GM23248 (cell line): ENCODE results near the gene PELI2. TPM values are rescaled to one million over a fixed set of nuclear protein-coding genes. Genes with fewer than 3 reads are reported as not detected.

Source experiments
- DNase-seq: peaks from one replicate; pipeline ENCODE4 v3.0.0-alpha.2; 2015
- H2AFZ ChIP-seq: fragments of 200-600 bp; sonication (generic); 2 replicates; pipeline ENCODE4 v1.6.1; 2016; ENCODE audit warnings: antibody characterized with exemption
- H3F3A ChIP-seq: fragments of 200-600 bp; sonication (generic); 2 replicates; pipeline ENCODE4 v1.6.1; 2016; ENCODE audit warnings: mild to moderate bottlenecking, antibody characterized with exemption, mixed run types; ENCODE audit not compliant: insufficient read depth
- H3K27ac ChIP-seq: fragments of 200-600 bp; sonication (generic); 2 replicates; pipeline ENCODE4 v1.5.1; 2016; ENCODE audit warnings: mild to moderate bottlenecking
- H3K27me3 ChIP-seq: fragments of 200-600 bp; sonication (generic); replicated peaks from 2 replicates; pipeline ENCODE4 v1.6.1; 2016; ENCODE audit warnings: mild to moderate bottlenecking; ENCODE audit not compliant: insufficient read depth
- H3K36me3 ChIP-seq: fragments of 200-600 bp; sonication (generic); 2 replicates; pipeline ENCODE4 v1.6.1; 2016; ENCODE audit warnings: low read depth, mild to moderate bottlenecking
- H3K4me1 ChIP-seq: fragments of 200-600 bp; sonication (generic); 2 replicates; pipeline ENCODE4 v1.6.1; 2016; ENCODE audit warnings: mild to moderate bottlenecking; ENCODE audit not compliant: insufficient read depth
- H3K4me2 ChIP-seq: fragments of 200-600 bp; sonication (generic); one replicate; pipeline ENCODE4 v1.6.1; 2016; ENCODE audit warnings: mild to moderate bottlenecking; ENCODE audit not compliant: unreplicated experiment
- H3K4me3 ChIP-seq: fragments of 200-600 bp; sonication (generic); 2 replicates; pipeline ENCODE4 v1.5.1; 2016; ENCODE audit warnings: mild to moderate bottlenecking
- H3K79me2 ChIP-seq: fragments of 200-600 bp; sonication (generic); 2 replicates; pipeline ENCODE4 v1.6.1; 2016; ENCODE audit warnings: mild to moderate bottlenecking; ENCODE audit not compliant: insufficient read depth
- H3K9ac ChIP-seq: fragments of 200-600 bp; sonication (generic); 2 replicates; pipeline ENCODE4 v1.6.1; 2016; ENCODE audit warnings: mild to moderate bottlenecking
- H3K9me2 ChIP-seq: fragments of 200-600 bp; sonication (generic); 2 replicates; pipeline ENCODE4 v1.6.1; 2016; ENCODE audit warnings: mixed run types, mild to moderate bottlenecking, moderate library complexity; ENCODE audit not compliant: insufficient read depth
- H3K9me3 ChIP-seq: fragments of 200-600 bp; sonication (generic); one replicate; pipeline ENCODE4 v1.6.1; 2017; ENCODE audit warnings: low read depth
- H4K20me1 ChIP-seq: fragments of 200-600 bp; sonication (generic); 2 replicates; pipeline ENCODE4 v1.6.0; 2016; ENCODE audit not compliant: insufficient read depth
- EZH2 ChIP-seq: fragments of 200-600 bp; sonication (generic); IDR thresholded peaks from 2 replicates; pipeline ENCODE4 v1.6.1; 2018; ENCODE audit warnings: antibody characterized with exemption, mild to moderate bottlenecking; ENCODE audit not compliant: insufficient read depth, poor library complexity, severe bottlenecking
- EZH2phosphoT487 ChIP-seq: fragments of 200-600 bp; sonication (generic); IDR thresholded peaks from 2 replicates; pipeline ENCODE4 v1.6.1; 2018; ENCODE audit warnings: antibody characterized with exemption, moderate library complexity, mild to moderate bottlenecking, low read depth; ENCODE audit not compliant: insufficient read depth
- WGBS, 2 experiments: methylation state at CpG; one replicate each; pipeline ENCODE4 v1.1.6; 2015 to 2017; ENCODE audit warnings: low lambda C conversion rate in 2 of 2, low coverage in 1 of 2; ENCODE audit errors: missing lambda C conversion rate in 2 of 2; 5-methylcytosine and 5-hydroxymethylcytosine counted together
- in situ Hi-C: fragments of 300-500 bp; cut with MboI; formaldehyde crosslinking; loops from 2 replicates; pipeline ENCODE4 v1.15.0; 2020
- polyA plus RNA-seq: library from polyadenylated mRNA; unstranded; fragments of >200 nt; fragmentation: Nextera tagmentation; extraction: Ambion mirVana; gene quantifications from 2 replicates; pipeline ENCODE4 v1.2.1, GENCODE V29; 2016
- total RNA-seq: library from RNA; depleted of rRNA; stranded (reverse); fragments of >200 nt; shearing (Covaris generic); gene quantifications from 2 replicates; pipeline ENCODE4 v1.2.3, GENCODE V29; 2014

PELI2 gene
- total and polyA plus RNA-seq, 2 experiments from 2014 or later = 1.2 to 1.3 TPM

DNA sequence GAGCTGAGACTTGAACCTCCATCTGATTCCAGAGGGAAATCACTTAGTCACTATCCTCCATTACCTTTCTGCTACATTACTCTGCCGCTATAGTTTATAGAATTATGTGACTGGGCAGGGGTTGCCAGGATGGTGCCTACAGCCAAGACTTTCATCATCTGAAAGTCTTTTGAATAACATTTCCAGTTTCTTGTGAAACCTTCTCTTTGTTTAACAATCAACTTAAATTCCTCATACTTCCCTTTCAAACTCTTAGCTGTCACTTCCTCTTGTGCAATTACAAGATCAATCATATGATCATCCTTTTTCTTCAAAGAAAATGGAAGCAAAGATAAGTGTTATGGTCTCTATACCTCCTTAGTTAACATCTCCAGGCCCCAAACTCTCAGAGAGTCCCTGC, 25.4 kb upstream of the PELI2 start:
- no peak overlapping the region for H3K4me3 ChIP-seq
- no peaks in the 10 kb centered on the region for H3K79me2 ChIP-seq
- H3K4me2 ChIP-seq = no peak overlapping the region
- in situ Hi-C loops = no loop called here
- H3K9ac ChIP-seq = no peak overlapping the region
- H3K9me2 ChIP-seq = no peaks in the 10 kb centered on the region
- no peaks in the 10 kb centered on the region for H3K9me3 ChIP-seq
- 54 to 57% methylated on average over 1 of the region's 1 CpG for WGBS, 2 experiments
- H3F3A ChIP-seq = no peaks in the 10 kb centered on the region
- TF ChIP-seq EZH2phosphoT487 = no peak
- no peak for DNase-seq
- no peak overlapping the region for H2AFZ ChIP-seq
- peaks cover 10% of the 10 kb centered on the region; the same call in 1 of the 2 replicates for H3K27me3 ChIP-seq
- H3K36me3 ChIP-seq = no peaks in the 10 kb centered on the region
- H3K27ac ChIP-seq = no peak overlapping the region
- no peaks in the 10 kb centered on the region for H3K4me1 ChIP-seq
- no peaks in the 10 kb centered on the region for H4K20me1 ChIP-seq

DNA sequence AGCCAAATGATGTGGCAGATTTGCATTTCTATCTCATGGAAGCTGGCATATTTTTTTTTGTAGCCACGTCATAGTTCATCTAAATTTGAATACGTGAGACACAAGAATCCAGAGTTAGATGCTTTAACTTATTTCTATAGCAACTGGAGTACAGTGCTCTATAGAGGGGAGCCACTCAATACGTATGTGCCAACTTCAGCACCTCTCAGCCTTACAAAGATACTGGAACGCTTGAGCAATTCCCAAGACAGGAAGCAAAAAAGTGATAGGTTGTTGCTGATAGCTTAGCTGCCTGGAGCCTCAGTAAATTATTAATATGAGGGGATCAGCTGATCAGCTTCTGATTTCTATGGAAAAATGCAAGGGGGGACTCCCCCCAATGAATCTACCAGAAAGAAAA, 24.1 kb upstream of the PELI2 start:
- no peaks in the 10 kb centered on the region for H3K79me2 ChIP-seq
- H2AFZ ChIP-seq = no peak overlapping the region
- TF ChIP-seq EZH2 (no peak), EZH2phosphoT487 (no peak)
- no peaks in the 10 kb centered on the region for H3K36me3 ChIP-seq
- H3K9ac ChIP-seq = no peak overlapping the region
- no peaks in the 10 kb centered on the region for H3F3A ChIP-seq
- H3K4me2 ChIP-seq = no peak overlapping the region
- no peaks in the 10 kb centered on the region for H4K20me1 ChIP-seq
- in situ Hi-C loops = no loop called here
- no peaks in the 10 kb centered on the region for H3K9me3 ChIP-seq
- no peak overlapping the region for H3K27ac ChIP-seq
- H3K4me3 ChIP-seq = no peak overlapping the region
- WGBS, 2 experiments = 69 to 70% methylated on average over 4 of the region's 4 CpGs
- H3K27me3 ChIP-seq = peaks cover 3% of the 10 kb centered on the region; the same call in 1 of the 2 replicates
- H3K4me1 ChIP-seq = no peaks in the 10 kb centered on the region
- H3K9me2 ChIP-seq = no peaks in the 10 kb centered on the region
- DNase-seq = no peak

DNA sequence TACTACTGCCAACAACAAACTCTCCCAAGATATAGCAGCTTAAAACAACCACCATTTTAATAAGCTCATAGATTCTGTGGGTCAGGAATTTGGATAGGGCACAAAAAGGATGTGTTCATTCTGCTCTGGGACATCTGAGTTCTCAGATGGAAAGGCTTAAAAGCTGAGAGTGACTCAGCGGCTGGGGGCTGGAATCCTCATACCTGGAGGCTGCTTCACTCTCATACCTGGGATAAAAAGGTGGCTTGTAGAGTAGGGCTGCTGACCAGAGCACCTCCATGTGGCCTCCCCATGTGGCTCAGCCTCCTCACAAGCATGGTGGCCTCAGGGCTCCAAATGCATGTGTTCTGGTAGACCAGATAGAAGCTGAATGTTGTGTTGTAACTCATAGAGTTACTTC, 20.2 kb upstream of the PELI2 start:
- Histone ChIP-seq H3K27me3 (peaks cover 3% of the 10 kb centered on the region; the same call in 1 of the 2 replicates), H3K9me2 (no peaks in the 10 kb centered on the region), H3K27ac (no peak overlapping the region), H3K4me2 (no peak overlapping the region), H3K36me3 (no peaks in the 10 kb centered on the region), H4K20me1 (no peaks in the 10 kb centered on the region), H3K4me3 (no peak overlapping the region), H2AFZ (no peak overlapping the region), H3F3A (peaks cover 16% of the 10 kb centered on the region; the same call in 1 of the 2 replicates), H3K9ac (no peak overlapping the region), H3K79me2 (no peaks in the 10 kb centered on the region), H3K4me1 (peaks cover 14% of the 10 kb centered on the region), H3K9me3 (no peaks in the 10 kb centered on the region)
- WGBS, 2 experiments = 40 to 88% methylated on average over 1 of the region's 1 CpG
- no peak for TF ChIP-seq EZH2
- TF ChIP-seq EZH2phosphoT487 = no peak
- in situ Hi-C loops = no loop called here
- no peak for DNase-seq

DNA sequence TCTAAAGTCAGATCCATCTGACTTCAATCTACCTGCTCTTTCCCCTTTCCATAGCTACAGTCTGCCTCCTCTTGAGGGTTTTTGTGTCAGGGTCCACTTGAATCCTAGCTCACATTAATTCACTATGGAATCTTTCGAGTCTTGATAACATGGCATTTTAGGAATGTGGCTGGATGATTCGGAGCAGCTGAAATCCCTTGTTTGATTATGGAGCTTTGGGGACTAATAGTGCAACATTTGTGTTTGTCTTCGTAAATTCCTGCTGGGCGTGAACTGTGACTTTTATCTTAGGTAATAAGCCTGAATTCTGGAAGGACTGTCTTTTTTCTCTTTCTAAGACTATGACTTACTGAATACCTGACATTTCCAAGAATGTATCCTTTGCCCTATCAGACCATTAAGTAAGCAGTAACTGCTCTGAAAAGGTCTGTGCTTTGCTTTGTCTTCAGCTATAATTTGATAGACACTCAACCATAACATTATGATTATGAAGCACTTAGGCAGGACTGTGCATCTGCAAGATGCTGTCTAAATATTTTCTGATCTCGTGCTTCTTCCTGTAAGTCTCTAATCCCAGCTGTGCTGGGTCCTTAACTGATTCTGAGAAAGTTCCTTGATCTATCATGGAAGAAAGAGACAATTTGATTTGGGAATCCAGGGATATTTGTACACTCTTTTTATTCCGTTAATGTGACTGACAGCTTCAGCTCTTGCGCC, 19.0 kb upstream of the PELI2 start:
- H3K9ac ChIP-seq = no peak overlapping the region
- H3K79me2 ChIP-seq = no peaks in the 10 kb centered on the region
- TF ChIP-seq EZH2 (no peak), EZH2phosphoT487 (no peak)
- H2AFZ ChIP-seq = no peak overlapping the region
- H3K27me3 ChIP-seq = peaks cover 3% of the 10 kb centered on the region; the same call in 1 of the 2 replicates
- no peaks in the 10 kb centered on the region for H4K20me1 ChIP-seq
- H3K36me3 ChIP-seq = no peaks in the 10 kb centered on the region
- peaks cover 14% of the 10 kb centered on the region for H3K4me1 ChIP-seq
- H3F3A ChIP-seq = peaks cover 16% of the 10 kb centered on the region; the same call in 1 of the 2 replicates
- DNase-seq = no peak
- 70 to 77% methylated on average over 7 of the region's 7 CpGs for WGBS, 2 experiments
- in situ Hi-C loops = no loop called here
- no peaks in the 10 kb centered on the region for H3K9me2 ChIP-seq
- H3K27ac ChIP-seq = no peak overlapping the region
- no peaks in the 10 kb centered on the region for H3K9me3 ChIP-seq
- no peak overlapping the region for H3K4me3 ChIP-seq
- H3K4me2 ChIP-seq = no peak overlapping the region
